GM13976 (cell line): Measurements from ENCODE around the gene NAA50.

Experiments
- DNase-seq: peaks from one replicate; pipeline ENCODE4 v3.0.0; 2012; ENCODE audit warnings: low spot score
- in situ Hi-C: fragments of 300-500 bp; cut with MboI; formaldehyde crosslinking; loops from one replicate; pipeline ENCODE4 v1.12.0; 2022; ENCODE audit warnings: low sequenced_read_pairs, mixed read lengths, inconsistent platforms; ENCODE audit not compliant: unreplicated experiment
- TF ChIP-seq, protein P1 (sequence below): IDR thresholded peaks from 2 replicates; pipeline ENCODE4 v1.5.1; 2012; ENCODE audit warnings: borderline replicate concordance, mild to moderate bottlenecking; ENCODE audit not compliant: insufficient read depth; ENCODE audit errors: extremely low read depth, missing control alignments, control extremely low read depth

Gene NAA50

DNA sequence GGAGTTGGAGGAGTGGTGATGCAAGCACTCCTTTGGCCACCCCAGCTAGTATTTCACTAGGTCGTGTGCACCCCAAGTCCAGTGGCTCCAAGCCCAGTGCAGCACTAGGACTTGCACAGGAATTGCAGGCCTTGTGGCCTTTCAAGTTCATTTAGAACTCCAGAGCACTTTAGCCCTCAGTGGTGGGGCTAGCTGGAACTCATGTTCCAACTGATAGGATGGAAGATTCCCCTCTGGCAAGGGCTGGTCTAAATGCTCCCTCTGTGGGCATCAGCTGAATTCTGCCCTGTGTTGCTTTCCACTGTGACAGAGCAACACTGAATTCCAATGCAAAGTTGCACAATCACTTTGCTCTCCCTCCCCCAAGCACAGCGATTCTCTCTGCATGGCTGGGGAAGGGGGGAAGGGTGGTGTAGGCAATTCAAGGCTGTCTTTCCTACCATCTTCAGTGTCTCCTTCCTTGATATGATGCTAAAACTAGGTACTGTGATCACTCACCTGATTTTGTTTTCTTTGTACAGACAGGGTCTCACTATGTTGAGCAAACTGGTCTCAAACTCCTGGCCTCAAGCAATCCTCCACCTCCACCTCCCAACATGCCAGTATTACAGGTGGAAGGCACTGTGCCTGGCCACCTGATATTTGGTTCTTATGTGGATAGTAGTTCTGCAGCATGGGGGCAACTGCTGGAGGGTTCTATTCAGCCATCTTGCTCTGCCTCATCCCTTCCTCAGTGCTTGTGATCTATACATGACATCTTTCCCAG, 59.9 kb downstream of the NAA50 start:
- TF ChIP-seq, protein P1, sequence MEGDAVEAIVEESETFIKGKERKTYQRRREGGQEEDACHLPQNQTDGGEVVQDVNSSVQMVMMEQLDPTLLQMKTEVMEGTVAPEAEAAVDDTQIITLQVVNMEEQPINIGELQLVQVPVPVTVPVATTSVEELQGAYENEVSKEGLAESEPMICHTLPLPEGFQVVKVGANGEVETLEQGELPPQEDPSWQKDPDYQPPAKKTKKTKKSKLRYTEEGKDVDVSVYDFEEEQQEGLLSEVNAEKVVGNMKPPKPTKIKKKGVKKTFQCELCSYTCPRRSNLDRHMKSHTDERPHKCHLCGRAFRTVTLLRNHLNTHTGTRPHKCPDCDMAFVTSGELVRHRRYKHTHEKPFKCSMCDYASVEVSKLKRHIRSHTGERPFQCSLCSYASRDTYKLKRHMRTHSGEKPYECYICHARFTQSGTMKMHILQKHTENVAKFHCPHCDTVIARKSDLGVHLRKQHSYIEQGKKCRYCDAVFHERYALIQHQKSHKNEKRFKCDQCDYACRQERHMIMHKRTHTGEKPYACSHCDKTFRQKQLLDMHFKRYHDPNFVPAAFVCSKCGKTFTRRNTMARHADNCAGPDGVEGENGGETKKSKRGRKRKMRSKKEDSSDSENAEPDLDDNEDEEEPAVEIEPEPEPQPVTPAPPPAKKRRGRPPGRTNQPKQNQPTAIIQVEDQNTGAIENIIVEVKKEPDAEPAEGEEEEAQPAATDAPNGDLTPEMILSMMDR: no peak
- no peak for DNase-seq
- in situ Hi-C loops: no loop called here

DNA sequence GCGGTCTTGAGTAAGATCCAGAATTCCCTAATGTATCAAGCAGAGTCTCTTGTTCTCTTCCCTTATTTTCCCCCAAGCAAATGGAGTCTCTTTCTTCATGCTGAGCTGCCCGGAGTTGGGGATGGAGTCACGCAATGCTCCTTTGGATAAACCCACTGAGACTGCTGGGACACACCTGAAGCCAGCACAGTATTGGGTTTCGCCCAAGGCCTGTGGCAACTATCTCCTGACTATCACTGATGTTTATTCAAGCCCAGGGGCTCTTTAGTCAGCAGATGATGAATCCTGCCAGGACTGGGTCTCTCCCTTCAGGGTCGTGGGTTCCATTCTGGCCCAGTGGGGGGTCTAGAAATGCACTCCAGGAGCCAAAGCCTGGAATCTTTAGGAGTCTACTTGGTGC, 60.9 kb downstream of the NAA50 start:
- TF ChIP-seq, protein P1: no peak

DNA sequence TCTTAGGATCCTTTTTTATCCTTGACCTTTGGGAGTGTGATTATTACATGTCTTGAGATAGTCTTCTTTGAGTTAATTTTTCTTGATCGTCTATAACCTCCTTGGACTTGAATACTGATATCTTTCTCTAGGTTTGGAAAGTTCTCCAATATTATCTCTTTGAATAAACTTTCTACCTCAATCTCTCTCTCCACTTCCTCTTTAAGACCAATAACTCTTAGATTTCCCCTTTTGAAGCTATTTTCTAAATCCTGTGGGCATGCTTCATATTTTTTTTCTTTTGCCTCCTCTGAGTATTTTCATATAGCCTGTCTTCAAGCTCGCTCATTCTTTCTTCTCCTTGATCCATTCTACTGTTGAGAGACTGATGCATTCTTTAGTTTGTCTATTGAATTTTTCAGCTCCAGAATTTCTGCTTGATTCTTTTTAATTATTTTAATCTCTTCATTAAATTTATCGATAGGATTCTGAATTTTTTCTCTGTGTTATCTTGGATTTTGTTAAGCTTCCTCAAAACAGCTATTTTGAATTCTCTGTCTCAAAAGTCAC, 61.7 kb downstream of the NAA50 start:
- no peak for DNase-seq
- TF ChIP-seq, protein P1: no peak
- in situ Hi-C loops: no loop called here

More for the DNA sequence above, 60.9 kb downstream of the NAA50 start:
- DNase-seq: no peak
- in situ Hi-C loops: no loop called here

DNA sequence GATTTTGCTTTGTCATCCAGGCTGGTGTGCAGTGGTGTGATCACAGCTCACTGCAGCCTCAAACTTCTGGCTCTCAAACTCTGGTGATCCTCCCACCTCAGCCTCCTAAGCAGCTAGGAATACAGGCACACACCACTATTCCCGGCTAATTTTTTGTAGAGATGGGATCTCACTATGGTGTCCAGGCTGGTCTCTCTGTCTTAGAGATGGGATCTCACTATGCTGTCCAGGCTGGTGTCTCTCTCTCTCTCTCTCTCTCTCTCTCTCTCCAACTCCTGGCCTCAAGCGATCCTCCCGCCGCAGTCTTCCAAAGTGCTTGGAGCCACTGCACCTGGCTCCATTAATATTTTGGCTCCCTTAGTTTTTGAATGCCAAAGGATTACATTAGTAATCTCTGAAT, 67.3 kb downstream of the NAA50 start:
- DNase-seq: no peak
- in situ Hi-C loops: no loop called here
- TF ChIP-seq, protein P1: no peak

DNA sequence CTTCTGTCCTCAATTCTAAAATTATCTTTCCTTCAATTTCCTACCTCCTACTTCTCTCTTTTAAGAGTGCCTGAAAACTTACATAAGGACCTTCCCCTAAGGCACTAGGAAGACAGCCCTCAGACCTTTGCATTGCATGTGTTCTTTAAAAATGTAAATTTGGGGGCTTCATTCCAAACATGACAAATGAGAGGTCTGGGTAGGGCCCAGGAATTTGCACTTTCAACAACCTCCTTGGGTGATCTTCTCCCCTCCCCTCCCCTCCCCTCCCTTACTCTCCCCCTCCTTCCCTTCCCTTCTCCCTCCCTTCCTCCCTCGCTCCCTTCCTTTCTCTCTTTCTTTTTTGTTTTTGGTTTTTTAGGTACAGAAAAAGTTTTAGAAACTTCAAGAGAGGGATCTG, 68.3 kb downstream of the NAA50 start:
- in situ Hi-C loops: no loop called here
- no peak for DNase-seq
- TF ChIP-seq, protein P1: no peak

DNA sequence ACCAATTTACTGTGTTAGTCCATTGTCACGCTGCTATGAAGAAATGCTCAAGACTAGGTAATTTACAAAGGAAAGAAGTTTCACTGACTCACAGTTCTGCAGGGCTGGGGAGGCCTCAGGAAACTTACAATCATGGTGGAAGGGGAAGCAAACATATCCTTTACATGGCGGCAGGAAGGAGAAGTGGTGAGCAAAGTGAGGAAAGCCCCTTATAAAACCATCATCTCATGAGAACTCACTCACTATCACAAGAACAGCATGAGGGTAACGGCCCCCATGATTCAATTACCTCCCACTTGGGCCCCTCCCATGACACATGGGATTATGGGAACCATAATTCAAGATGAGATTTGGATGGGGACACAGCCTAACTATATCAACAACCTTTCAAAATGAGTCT, 69.8 kb downstream of the NAA50 start:
- TF ChIP-seq, protein P1: no peak
- in situ Hi-C loops: no loop called here

More for the DNA sequence above, 69.8 kb downstream of the NAA50 start:
- no peak for DNase-seq
